ENCODE data around the gene EFS.
A peak's percentile ranks its signal among the peaks of the same experiment; 100 is the strongest.

Gene EFS

DNA sequence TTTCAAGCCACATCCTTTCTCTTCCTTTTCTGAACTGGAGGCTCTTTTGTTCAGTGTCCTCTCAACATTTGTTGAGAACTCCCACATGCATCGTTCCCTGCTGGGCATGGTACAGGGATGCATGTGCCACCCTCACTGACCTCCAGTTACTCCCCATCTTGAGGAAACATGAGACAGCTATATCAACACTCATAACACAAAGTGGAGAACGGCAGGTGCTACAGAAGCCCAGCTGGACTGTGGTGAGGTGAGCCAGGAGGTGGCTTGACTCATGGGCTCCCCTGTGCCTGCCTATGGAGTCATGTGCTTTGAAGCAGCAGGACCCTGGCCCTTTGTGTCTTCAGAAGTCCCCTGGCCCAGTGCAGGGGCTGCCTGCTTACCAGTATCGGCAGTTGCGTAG, 33.4 kb upstream of the EFS start:
- Histone ChIP-seq H3K36me3 (ENCODE audit: control insufficient read depth in 2 of 2, insufficient read depth in 1 of 2, low read length in 2 of 2) (no peaks in the 10 kb centered on the region), H3K4me1 (ENCODE audit: control insufficient read depth, insufficient read depth, low read length) (no peaks in the 10 kb centered on the region), H3K27ac (ENCODE audit: extremely low read depth, low read depth, low read length) (no peak overlapping the region), H3K9me3 (ENCODE audit: control insufficient read depth, insufficient read depth, low read depth, low read length) (no peaks in the 10 kb centered on the region), H3K4me3 (ENCODE audit: low read depth, low read length) (no peak overlapping the region)
- peak; percentile 97 for TF ChIP-seq ZIC2 (tag by site-specific recombination; IDR thresholded peaks at IDR 0.05)
- no peak for TF ChIP-seq ZNF404 (tag by site-specific recombination; IDR thresholded peaks at IDR 0.05)
- TF ChIP-seq PRDM2 (tag by site-specific recombination; IDR thresholded peaks at IDR 0.05; ENCODE audit: borderline replicate concordance) = no peak
- TF ChIP-seq ZNF677 (tag by site-specific recombination; IDR thresholded peaks at IDR 0.05) = no peak
- no peak for TF ChIP-seq SCRT1 (tag by site-specific recombination; IDR thresholded peaks at IDR 0.05; ENCODE audit: borderline replicate concordance)
- ChIA-PET CTCF (no interaction called here), POLR2A (no interaction called here)

DNA sequence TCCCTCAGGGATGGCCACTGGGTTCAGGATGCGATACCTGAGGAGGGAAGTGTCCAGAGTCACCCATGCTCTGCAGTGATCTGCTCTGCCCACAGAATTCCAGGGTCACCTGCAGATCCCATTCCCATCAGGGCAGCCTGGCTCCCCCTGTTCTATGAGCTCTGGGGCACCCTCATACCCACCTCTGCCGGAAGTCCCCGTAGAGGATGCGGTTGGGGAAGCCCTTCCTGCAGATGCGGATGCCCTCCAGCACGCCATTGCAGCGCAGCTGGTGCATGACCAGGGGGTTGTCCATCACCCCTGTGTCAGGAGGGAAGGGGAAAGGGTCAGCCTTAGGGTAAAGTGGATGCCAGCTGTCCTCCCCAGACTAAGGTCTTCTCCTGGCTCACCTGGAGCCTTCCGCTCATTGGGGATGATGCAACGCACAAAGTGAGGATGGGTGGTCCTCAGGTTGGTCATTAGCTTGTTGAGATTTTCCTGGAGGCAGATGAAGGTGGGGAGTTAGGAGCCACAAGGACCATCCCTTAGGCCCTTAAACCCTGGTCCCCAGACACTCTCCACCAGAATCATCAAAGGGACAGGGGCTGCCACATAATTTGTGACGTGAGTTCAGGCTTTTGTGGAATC, 31.9 kb upstream of the EFS start:
- H3K9me3 ChIP-seq (ENCODE audit: control insufficient read depth, insufficient read depth, low read depth, low read length) = no peaks in the 10 kb centered on the region
- H3K4me1 ChIP-seq (ENCODE audit: control insufficient read depth, insufficient read depth, low read length) = no peaks in the 10 kb centered on the region
- POLR2A ChIA-PET = no interaction called here
- H3K27ac ChIP-seq (ENCODE audit: extremely low read depth, low read depth, low read length) = no peak overlapping the region
- H3K36me3 ChIP-seq (ENCODE audit: control insufficient read depth in 2 of 2, insufficient read depth in 1 of 2, low read length in 2 of 2) = no peaks in the 10 kb centered on the region
- CTCF ChIA-PET = interaction anchor here (0.5 kb wide), 1 partner anchor 211 kb away, joined by 4 read pairs; no protein-coding TSS in a partner anchor
- TF ChIP-seq, protein P1, sequence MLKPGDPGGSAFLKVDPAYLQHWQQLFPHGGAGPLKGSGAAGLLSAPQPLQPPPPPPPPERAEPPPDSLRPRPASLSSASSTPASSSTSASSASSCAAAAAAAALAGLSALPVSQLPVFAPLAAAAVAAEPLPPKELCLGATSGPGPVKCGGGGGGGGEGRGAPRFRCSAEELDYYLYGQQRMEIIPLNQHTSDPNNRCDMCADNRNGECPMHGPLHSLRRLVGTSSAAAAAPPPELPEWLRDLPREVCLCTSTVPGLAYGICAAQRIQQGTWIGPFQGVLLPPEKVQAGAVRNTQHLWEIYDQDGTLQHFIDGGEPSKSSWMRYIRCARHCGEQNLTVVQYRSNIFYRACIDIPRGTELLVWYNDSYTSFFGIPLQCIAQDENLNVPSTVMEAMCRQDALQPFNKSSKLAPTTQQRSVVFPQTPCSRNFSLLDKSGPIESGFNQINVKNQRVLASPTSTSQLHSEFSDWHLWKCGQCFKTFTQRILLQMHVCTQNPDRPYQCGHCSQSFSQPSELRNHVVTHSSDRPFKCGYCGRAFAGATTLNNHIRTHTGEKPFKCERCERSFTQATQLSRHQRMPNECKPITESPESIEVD (tag by site-specific recombination; IDR thresholded peaks at IDR 0.05) = no peak
- H3K4me3 ChIP-seq (ENCODE audit: low read depth, low read length) = no peak overlapping the region

GRCh38 chr14:23396126-23396525, 31.2 kb upstream of the EFS start:
- Histone ChIP-seq H3K27ac (ENCODE audit: extremely low read depth, low read depth, low read length) (no peak overlapping the region), H3K4me1 (ENCODE audit: control insufficient read depth, insufficient read depth, low read length) (no peaks in the 10 kb centered on the region), H3K9me3 (ENCODE audit: control insufficient read depth, insufficient read depth, low read depth, low read length) (no peaks in the 10 kb centered on the region), H3K36me3 (ENCODE audit: control insufficient read depth in 2 of 2, insufficient read depth in 1 of 2, low read length in 2 of 2) (no peaks in the 10 kb centered on the region), H3K4me3 (ENCODE audit: low read depth, low read length) (no peak overlapping the region)
- ChIA-PET CTCF (interaction anchor here (0.5 to 0.8 kb wide), 2 partner anchors 30 to 172 kb away, joined by 3 to 5 read pairs; no protein-coding TSS in a partner anchor), POLR2A (no interaction called here)
- TF ChIP-seq KLF10 (tag by site-specific recombination; IDR thresholded peaks at IDR 0.05) (no peak), ZNF624 (tag by site-specific recombination; IDR thresholded peaks at IDR 0.05) (no peak), ZSCAN18 (tag by site-specific recombination; IDR thresholded peaks at IDR 0.05) (no peak), ZNF544 (tag by site-specific recombination; IDR thresholded peaks at IDR 0.05) (no peak), ZFP37 (tag by site-specific recombination; IDR thresholded peaks at IDR 0.05) (no peak), GLIS1 (tag by site-specific recombination; IDR thresholded peaks at IDR 0.05) (no peak), FEZF1 (tag by site-specific recombination; IDR thresholded peaks at IDR 0.05) (no peak), EGR2 (tag by site-specific recombination; IDR thresholded peaks at IDR 0.05; ENCODE audit: low read depth) (no peak), ZNF423 (tag by site-specific recombination; IDR thresholded peaks at IDR 0.05) (no peak)
- TF ChIP-seq, protein P2, sequence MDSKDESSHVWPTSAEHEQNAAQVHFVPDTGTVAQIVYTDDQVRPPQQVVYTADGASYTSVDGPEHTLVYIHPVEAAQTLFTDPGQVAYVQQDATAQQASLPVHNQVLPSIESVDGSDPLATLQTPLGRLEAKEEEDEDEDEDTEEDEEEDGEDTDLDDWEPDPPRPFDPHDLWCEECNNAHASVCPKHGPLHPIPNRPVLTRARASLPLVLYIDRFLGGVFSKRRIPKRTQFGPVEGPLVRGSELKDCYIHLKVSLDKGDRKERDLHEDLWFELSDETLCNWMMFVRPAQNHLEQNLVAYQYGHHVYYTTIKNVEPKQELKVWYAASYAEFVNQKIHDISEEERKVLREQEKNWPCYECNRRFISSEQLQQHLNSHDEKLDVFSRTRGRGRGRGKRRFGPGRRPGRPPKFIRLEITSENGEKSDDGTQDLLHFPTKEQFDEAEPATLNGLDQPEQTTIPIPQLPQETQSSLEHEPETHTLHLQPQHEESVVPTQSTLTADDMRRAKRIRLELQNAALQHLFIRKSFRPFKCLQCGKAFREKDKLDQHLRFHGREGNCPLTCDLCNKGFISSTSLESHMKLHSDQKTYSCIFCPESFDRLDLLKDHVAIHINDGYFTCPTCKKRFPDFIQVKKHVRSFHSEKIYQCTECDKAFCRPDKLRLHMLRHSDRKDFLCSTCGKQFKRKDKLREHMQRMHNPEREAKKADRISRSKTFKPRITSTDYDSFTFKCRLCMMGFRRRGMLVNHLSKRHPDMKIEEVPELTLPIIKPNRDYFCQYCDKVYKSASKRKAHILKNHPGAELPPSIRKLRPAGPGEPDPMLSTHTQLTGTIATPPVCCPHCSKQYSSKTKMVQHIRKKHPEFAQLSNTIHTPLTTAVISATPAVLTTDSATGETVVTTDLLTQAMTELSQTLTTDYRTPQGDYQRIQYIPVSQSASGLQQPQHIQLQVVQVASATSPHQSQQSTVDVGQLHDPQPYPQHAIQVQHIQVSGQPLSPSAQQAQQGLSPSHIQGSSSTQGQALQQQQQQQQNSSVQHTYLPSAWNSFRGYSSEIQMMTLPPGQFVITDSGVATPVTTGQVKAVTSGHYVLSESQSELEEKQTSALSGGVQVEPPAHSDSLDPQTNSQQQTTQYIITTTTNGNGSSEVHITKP (tag by site-specific recombination; IDR thresholded peaks at IDR 0.05) = no peak
